K562 (cell line): Measurements from ENCODE around the gene EDEM1. TPM values are rescaled to one million over a fixed set of nuclear protein-coding genes. Genes with fewer than 3 reads are reported as not detected.

Source experiments
- ATF4 ChIP-seq: fragments of 450-650 bp; formaldehyde crosslinking; IDR thresholded peaks from 2 replicates; pipeline ENCODE4 v1.4.0; 2022; ENCODE audit warnings: mild to moderate bottlenecking, moderate library complexity
- CXXC5 ChIP-seq: fragments of 250-450 bp; sonication (Bioruptor Pico); IDR thresholded peaks from 2 replicates; pipeline ENCODE4 v1.8.0; 2022; ENCODE audit warnings: inconsistent platforms, mild to moderate bottlenecking, moderate library complexity
- DMBX1 ChIP-seq: fragments of 250-450 bp; sonication (Bioruptor Pico); IDR thresholded peaks from 2 replicates; pipeline ENCODE4 v1.8.0; 2022; ENCODE audit warnings: inconsistent platforms, mild to moderate bottlenecking, moderate library complexity, borderline replicate concordance
- EP300 ChIP-seq: IDR thresholded peaks from 2 replicates; pipeline ENCODE4 v1.6.1; 2012; ENCODE audit warnings: low read length, improper control_type of control experiment
- ETV6 ChIP-seq, 3 experiments: fragments of 150-350 bp in 1 of 3; sonication (generic) in 1 of 3; formaldehyde crosslinking in 1 of 3; IDR thresholded peaks; 2 replicates each; pipeline versions ENCODE4 v1.6.1 to v1.8.0; 2014 to 2022; ENCODE audit warnings: borderline replicate concordance in 2 of 3, low read depth in 2 of 3, antibody characterized with exemption in 1 of 3, low read length in 1 of 3, mild to moderate bottlenecking in 1 of 3, missing genetic modification reagents in 1 of 3
- GATAD2A ChIP-seq: fragments of 450-650 bp; IDR thresholded peaks from 2 replicates; pipeline ENCODE4 v1.6.1; 2017
- HIVEP1 ChIP-seq: fragments of 250-450 bp; sonication (Bioruptor Pico); IDR thresholded peaks from 2 replicates; pipeline ENCODE4 v1.4.0; 2020; ENCODE audit warnings: mild to moderate bottlenecking
- MIER1 ChIP-seq: fragments of 450-650 bp; IDR thresholded peaks from 2 replicates; pipeline ENCODE4 v1.6.1; 2016; ENCODE audit warnings: antibody characterized with exemption, mild to moderate bottlenecking, low read depth
- NCOA4 ChIP-seq: fragments of 450-650 bp; IDR thresholded peaks from 2 replicates; pipeline ENCODE4 v1.6.1; 2018; ENCODE audit warnings: mild to moderate bottlenecking; ENCODE audit not compliant: partially characterized antibody
- SMAD2 ChIP-seq: fragments of 150-350 bp; IDR thresholded peaks from 2 replicates; pipeline ENCODE4 v1.6.1; 2014; ENCODE audit warnings: low read depth, mild to moderate bottlenecking, low read length
- UBTF ChIP-seq, 2 experiments: IDR thresholded peaks; 2 replicates each; pipeline ENCODE4 v1.6.1; 2012; ENCODE audit warnings: improper control_type of control experiment in 2 of 2, low read depth in 2 of 2, low read length in 2 of 2, borderline replicate concordance in 1 of 2
- ZNF124 ChIP-seq: sonication (generic); formaldehyde crosslinking; IDR thresholded peaks from 2 replicates; pipeline ENCODE4 v1.8.1; 2022; ENCODE audit warnings: missing genetic modification reagents
- ZNF644 ChIP-seq: fragments of 200-800 bp; sonication (Bioruptor generic); IDR thresholded peaks from 2 replicates; pipeline ENCODE4 v1.6.1; 2016; ENCODE audit warnings: low read depth, missing genetic modification characterization, missing compliant biosample characterization
- ZNF707 ChIP-seq: fragments of 250-450 bp; sonication (Bioruptor Pico); conservative IDR thresholded peaks from 2 replicates; pipeline ENCODE4 v1.8.0; 2022; ENCODE audit warnings: inconsistent platforms, mild to moderate bottlenecking, moderate library complexity
- ZNF830 ChIP-seq: fragments of 250-450 bp; sonication (Bioruptor Pico); IDR thresholded peaks from 2 replicates; pipeline ENCODE4 v1.5.0; 2021; ENCODE audit warnings: mild to moderate bottlenecking
- polyA plus RNA-seq, 8 experiments: library from polyadenylated mRNA; depleted of rRNA in 4 of 8; stranded (reverse) in 5 of 8; unstranded in 3 of 8; fragments of >200 nt; fragmentation: Nextera tagmentation in 2 of 8; fragmentation: Illumina TruSeq in 1 of 8; extraction: Ambion mirVana in 2 of 8; extraction: Trizol in 1 of 8; gene quantifications; 2 replicates each; pipeline versions ENCODE4 v1.2.1 to v1.2.3, GENCODE V29; 2011 to 2014; ENCODE audit warnings: inconsistent platforms in 1 of 8, missing spikeins in 1 of 8
- total RNA-seq, 7 experiments: library from RNA; depleted of rRNA in 6 of 7; stranded (reverse); fragments of >200 nt in 6 of 7; fragmentation: Illumina TruSeq in 2 of 7; extraction: Trizol in 2 of 7; gene quantifications; 2 replicates each; pipeline versions ENCODE4 v1.2.1 to v1.2.3, GENCODE V29; 2011 to 2021; ENCODE audit warnings: low replicate concordance in 1 of 7
- TF ChIP-seq, protein P1 (sequence below): fragments of 250-450 bp; sonication (Bioruptor Pico); IDR thresholded peaks from 2 replicates; pipeline ENCODE4 v1.8.0; 2021; ENCODE audit warnings: moderate library complexity, mild to moderate bottlenecking, inconsistent platforms
- TF ChIP-seq, protein P2 (sequence below): fragments of 250-450 bp; sonication (Bioruptor Pico); IDR thresholded peaks from 2 replicates; pipeline ENCODE4 v1.8.0; 2022; ENCODE audit warnings: moderate library complexity, mild to moderate bottlenecking, inconsistent platforms

EDEM1 gene
- total and polyA plus RNA-seq, 9 of the 15 experiments (the other 6 are each of a cell fraction or from before 2014, with no cell fraction given), result 6.2 to 36.7 (median 14.3) TPM

DNA sequence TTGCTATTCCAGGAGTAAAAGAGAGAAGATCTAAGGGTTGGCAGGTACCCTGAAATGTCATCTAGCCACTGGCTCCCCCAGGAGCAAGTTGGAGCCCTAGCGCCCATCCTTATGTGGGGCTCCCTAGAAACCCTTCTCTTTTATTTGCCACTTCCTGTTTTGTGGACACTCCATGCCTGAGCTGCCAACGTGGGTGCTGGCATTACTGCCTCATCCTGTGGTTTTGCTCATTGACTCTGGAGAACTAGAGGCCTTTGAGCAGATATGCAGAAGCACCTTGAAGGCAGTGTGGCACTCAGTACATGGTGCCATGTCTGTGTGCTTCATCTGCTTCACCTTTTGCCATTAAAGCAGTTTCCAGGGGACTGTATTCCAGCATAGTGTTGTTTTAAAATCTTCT, 8.1 kb downstream of the EDEM1 start (continued):
- TF ChIP-seq UBTF (IDR thresholded peaks at IDR 0.05; ENCODE audit: borderline replicate concordance in 1 of 2, low read depth in 2 of 2, low read length in 2 of 2), result no peak
- TF ChIP-seq EP300, result no peak
- TF ChIP-seq, protein P1, sequence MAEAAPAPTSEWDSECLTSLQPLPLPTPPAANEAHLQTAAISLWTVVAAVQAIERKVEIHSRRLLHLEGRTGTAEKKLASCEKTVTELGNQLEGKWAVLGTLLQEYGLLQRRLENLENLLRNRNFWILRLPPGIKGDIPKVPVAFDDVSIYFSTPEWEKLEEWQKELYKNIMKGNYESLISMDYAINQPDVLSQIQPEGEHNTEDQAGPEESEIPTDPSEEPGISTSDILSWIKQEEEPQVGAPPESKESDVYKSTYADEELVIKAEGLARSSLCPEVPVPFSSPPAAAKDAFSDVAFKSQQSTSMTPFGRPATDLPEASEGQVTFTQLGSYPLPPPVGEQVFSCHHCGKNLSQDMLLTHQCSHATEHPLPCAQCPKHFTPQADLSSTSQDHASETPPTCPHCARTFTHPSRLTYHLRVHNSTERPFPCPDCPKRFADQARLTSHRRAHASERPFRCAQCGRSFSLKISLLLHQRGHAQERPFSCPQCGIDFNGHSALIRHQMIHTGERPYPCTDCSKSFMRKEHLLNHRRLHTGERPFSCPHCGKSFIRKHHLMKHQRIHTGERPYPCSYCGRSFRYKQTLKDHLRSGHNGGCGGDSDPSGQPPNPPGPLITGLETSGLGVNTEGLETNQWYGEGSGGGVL (CRISPR knock-in tag), result no peak
- TF ChIP-seq HIVEP1, result no peak
- peak; percentile 75; the same call in 1 of the 2 replicates for TF ChIP-seq MIER1
- no peak for TF ChIP-seq ZNF644 (tag)
- no peak for TF ChIP-seq ZNF707
- peak; percentile 42 for TF ChIP-seq CXXC5 (CRISPR knock-in tag)
- no peak for TF ChIP-seq SMAD2
- TF ChIP-seq DMBX1 (CRISPR knock-in tag), result peak; percentile 81
- TF ChIP-seq ETV6 (IDR thresholded peaks at IDR 0.05; ENCODE audit: borderline replicate concordance in 1 of 2, low read depth in 2 of 2, low read length in 1 of 2), result no peak
- 0 out of 2 replicates have a peak, but pooled peaks have one; percentile 55 for TF ChIP-seq ETV6 (CRISPR knock-in tag; IDR thresholded peaks at IDR 0.05; ENCODE audit: borderline replicate concordance)
- no peak for TF ChIP-seq ZNF124 (CRISPR knock-in tag)
- TF ChIP-seq NCOA4, result no peak
- TF ChIP-seq, protein P2, sequence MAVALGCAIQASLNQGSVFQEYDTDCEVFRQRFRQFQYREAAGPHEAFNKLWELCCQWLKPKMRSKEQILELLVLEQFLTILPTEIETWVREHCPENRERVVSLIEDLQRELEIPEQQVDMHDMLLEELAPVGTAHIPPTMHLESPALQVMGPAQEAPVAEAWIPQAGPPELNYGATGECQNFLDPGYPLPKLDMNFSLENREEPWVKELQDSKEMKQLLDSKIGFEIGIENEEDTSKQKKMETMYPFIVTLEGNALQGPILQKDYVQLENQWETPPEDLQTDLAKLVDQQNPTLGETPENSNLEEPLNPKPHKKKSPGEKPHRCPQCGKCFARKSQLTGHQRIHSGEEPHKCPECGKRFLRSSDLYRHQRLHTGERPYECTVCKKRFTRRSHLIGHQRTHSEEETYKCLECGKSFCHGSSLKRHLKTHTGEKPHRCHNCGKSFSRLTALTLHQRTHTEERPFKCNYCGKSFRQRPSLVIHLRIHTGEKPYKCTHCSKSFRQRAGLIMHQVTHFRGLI, result 0 out of 2 replicates have a peak, but pooled peaks have one; percentile 27
- 0 out of 2 replicates have a peak, but pooled peaks have one; percentile 9 for TF ChIP-seq ZNF830 (CRISPR knock-in tag)
- 0 out of 2 replicates have a peak, but pooled peaks have one; percentile 14 for TF ChIP-seq ATF4 (CRISPR knock-in tag)
- no peak for TF ChIP-seq GATAD2A
